ENCODE data around the gene TNFAIP1. TPM values are rescaled to one million over a fixed set of nuclear protein-coding genes. Genes with fewer than 3 reads are reported as not detected.

TNFAIP1 gene
- total and polyA plus RNA-seq, 2 of the 4 experiments (the other 2 are of a cell fraction), result 49.1 to 62.9 TPM

- H3K36me3 ChIP-seq (ENCODE audit: control insufficient read depth, insufficient read depth, low read length), result peaks cover 82% of the 10 kb centered on the region
- ATAC-seq (ENCODE audit: low read depth) (no peak), DNase-seq (no peak)
- H3K4me2 ChIP-seq (ENCODE audit: low read depth, low read length), result no peak overlapping the region
- H3K27me3 ChIP-seq (ENCODE audit: control insufficient read depth, insufficient read depth, low read length), result no peaks in the 10 kb centered on the region
- peaks cover 21 to 80% of the 10 kb centered on the region in 2 experiments for H3K79me1 ChIP-seq (ENCODE audit: low read depth in 1 of 2, low read length in 2 of 2)
- H4K20me1 ChIP-seq (ENCODE audit: insufficient read depth, low read length), result peaks cover 19% of the 10 kb centered on the region
- intact Hi-C loops (cut with micrococcal nuclease), result no loop called here
- no peak overlapping the region for H2BK15ac ChIP-seq (ENCODE audit: low read depth, low read length)
- no peak overlapping the region for H4K5ac ChIP-seq (ENCODE audit: low read depth, low read length)
- no peak overlapping the region for H3K14ac ChIP-seq (replicated peaks; ENCODE audit: low read depth, low read length)
- H2AK5ac ChIP-seq (ENCODE audit: low read depth, low read length), result no peak overlapping the region
- H2BK120ac ChIP-seq (ENCODE audit: low read depth, low read length), result no peak overlapping the region
- dilution Hi-C loops (cut with HindIII; ENCODE audit: low sequenced_read_pairs, unreplicated experiment), result no loop called here
- no peak overlapping the region for H3K4ac ChIP-seq (ENCODE audit: low read depth, low read length)
- H4K8ac ChIP-seq (ENCODE audit: low read depth in 2 of 2, low read length in 2 of 2), result no peak overlapping the region
- CTCF ChIA-PET, result no interaction called here
- no peak overlapping the region for H2AFZ ChIP-seq (replicated peaks; ENCODE audit: low read length, poor library complexity)
- POLR2A ChIA-PET (ENCODE audit: unreplicated experiment), result no interaction called here
- BruUV-seq (replicated peaks), result no TSS peak
- no peak overlapping the region for H3K27ac ChIP-seq (ENCODE audit: insufficient read depth, low read length)
- in situ Hi-C loops (cut with MboI; ENCODE audit: low sequenced_read_pairs), result loop anchor here (25.0 kb wide), 1 partner anchor 807 kb away; no protein-coding TSS in a partner anchor
- no peak overlapping the region for H3K56ac ChIP-seq (ENCODE audit: extremely low read depth, insufficient read depth, low read length)
- no peak overlapping the region for H3K4me3 ChIP-seq (ENCODE audit: insufficient read depth, low read depth, low read length)
- no peak overlapping the region for H4K91ac ChIP-seq (ENCODE audit: insufficient read depth, low read depth, low read length)
- H2BK20ac ChIP-seq (ENCODE audit: low read depth, low read length), result no peak overlapping the region
- TF ChIP-seq RAD21 (IDR thresholded peaks at IDR 0.05; ENCODE audit: low read length) (no peak), CHD1 (IDR thresholded peaks at IDR 0.05; ENCODE audit: low read depth, low read length) (no peak), MAFK (IDR thresholded peaks at IDR 0.05; ENCODE audit: low read depth, low read length) (no peak), BHLHE40 (IDR thresholded peaks at IDR 0.05; ENCODE audit: low read depth, low read length) (no peak), CEBPB (IDR thresholded peaks at IDR 0.05; ENCODE audit: low read depth, low read length) (no peak), NFE2L2 (IDR thresholded peaks at IDR 0.05; ENCODE audit: low read depth, low read length) (no peak), POLR2A (IDR thresholded peaks at IDR 0.05; ENCODE audit: low read depth, low read length) (no peak), SMC3 (IDR thresholded peaks at IDR 0.05; ENCODE audit: low read depth, low read length) (no peak), RFX5 (IDR thresholded peaks at IDR 0.05; ENCODE audit: low read depth, low read length) (no peak), FOS (IDR thresholded peaks at IDR 0.05; ENCODE audit: low read depth, low read length) (no peak), MAZ (IDR thresholded peaks at IDR 0.05; ENCODE audit: borderline replicate concordance, low read depth, low read length) (no peak)
- TF ChIP-seq, protein P1, sequence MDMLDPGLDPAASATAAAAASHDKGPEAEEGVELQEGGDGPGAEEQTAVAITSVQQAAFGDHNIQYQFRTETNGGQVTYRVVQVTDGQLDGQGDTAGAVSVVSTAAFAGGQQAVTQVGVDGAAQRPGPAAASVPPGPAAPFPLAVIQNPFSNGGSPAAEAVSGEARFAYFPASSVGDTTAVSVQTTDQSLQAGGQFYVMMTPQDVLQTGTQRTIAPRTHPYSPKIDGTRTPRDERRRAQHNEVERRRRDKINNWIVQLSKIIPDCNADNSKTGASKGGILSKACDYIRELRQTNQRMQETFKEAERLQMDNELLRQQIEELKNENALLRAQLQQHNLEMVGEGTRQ (IDR thresholded peaks at IDR 0.05; ENCODE audit: low read depth, low read length), result no peak
- TF ChIP-seq, protein P2, sequence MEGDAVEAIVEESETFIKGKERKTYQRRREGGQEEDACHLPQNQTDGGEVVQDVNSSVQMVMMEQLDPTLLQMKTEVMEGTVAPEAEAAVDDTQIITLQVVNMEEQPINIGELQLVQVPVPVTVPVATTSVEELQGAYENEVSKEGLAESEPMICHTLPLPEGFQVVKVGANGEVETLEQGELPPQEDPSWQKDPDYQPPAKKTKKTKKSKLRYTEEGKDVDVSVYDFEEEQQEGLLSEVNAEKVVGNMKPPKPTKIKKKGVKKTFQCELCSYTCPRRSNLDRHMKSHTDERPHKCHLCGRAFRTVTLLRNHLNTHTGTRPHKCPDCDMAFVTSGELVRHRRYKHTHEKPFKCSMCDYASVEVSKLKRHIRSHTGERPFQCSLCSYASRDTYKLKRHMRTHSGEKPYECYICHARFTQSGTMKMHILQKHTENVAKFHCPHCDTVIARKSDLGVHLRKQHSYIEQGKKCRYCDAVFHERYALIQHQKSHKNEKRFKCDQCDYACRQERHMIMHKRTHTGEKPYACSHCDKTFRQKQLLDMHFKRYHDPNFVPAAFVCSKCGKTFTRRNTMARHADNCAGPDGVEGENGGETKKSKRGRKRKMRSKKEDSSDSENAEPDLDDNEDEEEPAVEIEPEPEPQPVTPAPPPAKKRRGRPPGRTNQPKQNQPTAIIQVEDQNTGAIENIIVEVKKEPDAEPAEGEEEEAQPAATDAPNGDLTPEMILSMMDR (conservative IDR thresholded peaks at IDR 0.05; ENCODE audit: low read depth, low read length), result no peak
- TF ChIP-seq, protein P3, sequence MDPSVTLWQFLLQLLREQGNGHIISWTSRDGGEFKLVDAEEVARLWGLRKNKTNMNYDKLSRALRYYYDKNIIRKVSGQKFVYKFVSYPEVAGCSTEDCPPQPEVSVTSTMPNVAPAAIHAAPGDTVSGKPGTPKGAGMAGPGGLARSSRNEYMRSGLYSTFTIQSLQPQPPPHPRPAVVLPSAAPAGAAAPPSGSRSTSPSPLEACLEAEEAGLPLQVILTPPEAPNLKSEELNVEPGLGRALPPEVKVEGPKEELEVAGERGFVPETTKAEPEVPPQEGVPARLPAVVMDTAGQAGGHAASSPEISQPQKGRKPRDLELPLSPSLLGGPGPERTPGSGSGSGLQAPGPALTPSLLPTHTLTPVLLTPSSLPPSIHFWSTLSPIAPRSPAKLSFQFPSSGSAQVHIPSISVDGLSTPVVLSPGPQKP (IDR thresholded peaks at IDR 0.05; ENCODE audit: borderline replicate concordance, low read depth, low read length), result no peak
- H2BK5ac ChIP-seq (ENCODE audit: low read depth, low read length, poor library complexity, severe bottlenecking), result no peak overlapping the region
- H3K9me3 ChIP-seq (ENCODE audit: control insufficient read depth, insufficient read depth, low read length), result no peaks in the 10 kb centered on the region
- H3K4me1 ChIP-seq (ENCODE audit: control insufficient read depth, insufficient read depth, low read length), result peaks cover 16% of the 10 kb centered on the region
- H3K9ac ChIP-seq (ENCODE audit: low read depth, low read length), result no peak overlapping the region
- 96% methylated on average over 9 of the region's 19 CpGs; no CpG with 5 or more reads in 1 of the 2 experiments for WGBS, 2 experiments (ENCODE audit: extremely low coverage in 2 of 2, insufficient read length in 1 of 2)
- H2AK9ac ChIP-seq (replicated peaks; ENCODE audit: low read depth, low read length, poor library complexity), result no peak overlapping the region
- H3K23ac ChIP-seq (ENCODE audit: low read depth, low read length), result no peak overlapping the region
- H3K9me1 ChIP-seq (ENCODE audit: insufficient read depth, low read length), result peaks cover 12% of the 10 kb centered on the region; the same call in 1 of the 2 replicates
- no peak overlapping the region for H3K18ac ChIP-seq (ENCODE audit: low read depth, low read length)
These were observed 8.9 kb downstream of the TNFAIP1 start for GRCh38 chr17:28344435-28344901.

Data from IMR-90 (cell line).